ENCODE measurements around the gene CDH5. TPM values are rescaled to one million over a fixed set of nuclear protein-coding genes. Genes with fewer than 3 reads are reported as not detected.

The CDH5 gene
- polyA plus RNA-seq, 1 of the 3 experiments (the other 2 are of a cell fraction), result not detected

- TF ChIP-seq TCF12 (IDR thresholded peaks at IDR 0.05) (no peak; the same call in 1 of the 2 replicates), PBX3 (IDR thresholded peaks at IDR 0.05) (no peak), ELF1 (IDR thresholded peaks at IDR 0.05) (no peak), MEF2A (IDR thresholded peaks at IDR 0.05; ENCODE audit: borderline replicate concordance, low read depth) (no peak; the same call in 1 of the 2 replicates), FOXM1 (IDR thresholded peaks at IDR 0.05; ENCODE audit: low read depth) (no peak), SMC3 (IDR thresholded peaks at IDR 0.05; ENCODE audit: low read depth, low read length) (no peak), NFIC (IDR thresholded peaks at IDR 0.05; ENCODE audit: borderline replicate concordance) (no peak), FOSL2 (IDR thresholded peaks at IDR 0.05; ENCODE audit: borderline replicate concordance, low read depth) (peak; percentile 74; the same call in 1 of the 2 replicates), YY1 (IDR thresholded peaks at IDR 0.05; ENCODE audit: low read depth) (no peak), RXRA (IDR thresholded peaks at IDR 0.05; ENCODE audit: borderline replicate concordance, low read depth) (no peak; the same call in 1 of the 2 replicates)
Measured at GRCh38 chr16:66382966-66383299, 16.4 kb downstream of the CDH5 start (continued).

- CTCF ChIA-PET, result interaction anchor here (0.8 to 4.1 kb wide), 3 partner anchors 22 to 39 kb away, joined by 3 to 16 read pairs (median 7); no protein-coding TSS in a partner anchor
- POLR2A ChIA-PET, result interaction anchor here (0.6 kb wide), 1 partner anchor 231 kb away, joined by 3 read pairs; no protein-coding TSS in a partner anchor
- Histone ChIP-seq H3K9me3 (no peaks in the 10 kb centered on the region), H3K9ac (peak overlapping the region; percentile 12; the same call in 1 of the 2 replicates), H3K4me3 (ENCODE audit: low read depth in 2 of 2, low read length in 1 of 2) (no peak overlapping the region), H3K4me2 (no peak overlapping the region), H3K36me3 (replicated peaks in 1 of 2; ENCODE audit: control insufficient read depth in 1 of 2, insufficient read depth in 2 of 2, low read length in 1 of 2) (no peaks in the 10 kb centered on the region), H3K27me3 (ENCODE audit: insufficient read depth) (no peaks in the 10 kb centered on the region), H3K4me1 (ENCODE audit: control insufficient read depth in 1 of 2, insufficient read depth in 2 of 2, low read depth in 1 of 2, low read length in 1 of 2) (no peaks in the 10 kb centered on the region; a peak in 1 of 4 replicates), H2AFZ (ENCODE audit: low read depth) (no peak overlapping the region), H3K27ac (ENCODE audit: low read depth in 2 of 2, low read length in 1 of 2) (peak overlapping the region in 1 of 2 experiments; percentile 81; a peak in 2 of 4 replicates), H4K20me1 (ENCODE audit: insufficient read depth) (no peaks in the 10 kb centered on the region), H3K79me2 (ENCODE audit: insufficient read depth) (no peaks in the 10 kb centered on the region), H3K9me2 (no peaks in the 10 kb centered on the region), H3F3A (replicated peaks; ENCODE audit: insufficient read depth) (no peaks in the 10 kb centered on the region)
- no peak for DNase-seq
- TF ChIP-seq FOSL2 (IDR thresholded peaks at IDR 0.05; ENCODE audit: borderline replicate concordance, low read depth), result no peak
- no peak for TF ChIP-seq CHD2 (IDR thresholded peaks at IDR 0.05; ENCODE audit: low read length, partially characterized antibody)
- TF ChIP-seq SMC3 (IDR thresholded peaks at IDR 0.05; ENCODE audit: low read depth, low read length), result no peak
- TF ChIP-seq SIN3A (IDR thresholded peaks at IDR 0.05; ENCODE audit: borderline replicate concordance, low read depth, low read length), result no peak
- no peak for TF ChIP-seq EZH2phosphoT487 (IDR thresholded peaks at IDR 0.05; ENCODE audit: borderline replicate concordance, low read depth)
- TF ChIP-seq RAD21 (IDR thresholded peaks at IDR 0.05; ENCODE audit: low read length), result no peak
- TF ChIP-seq YY1 (IDR thresholded peaks at IDR 0.05; ENCODE audit: low read depth), result no peak
- no peak for TF ChIP-seq FOXM1 (IDR thresholded peaks at IDR 0.05; ENCODE audit: low read depth)
- no peak for TF ChIP-seq NRF1 (IDR thresholded peaks at IDR 0.05; ENCODE audit: low read depth, low read length)
- TF ChIP-seq ZBTB33 (IDR thresholded peaks at IDR 0.05; ENCODE audit: borderline replicate concordance, low read depth), result no peak
- no peak for TF ChIP-seq CTCF (IDR thresholded peaks at IDR 0.05)
- TF ChIP-seq USF2 (IDR thresholded peaks at IDR 0.05; ENCODE audit: borderline replicate concordance, low read depth, low read length), result no peak
- TF ChIP-seq RFX5 (IDR thresholded peaks at IDR 0.05; ENCODE audit: low read length), result no peak
- TF ChIP-seq USF1 (IDR thresholded peaks at IDR 0.05; ENCODE audit: borderline replicate concordance, low read depth), result no peak
- TF ChIP-seq IRF3 (IDR thresholded peaks at IDR 0.05; ENCODE audit: low read depth, low read length), result no peak
- TF ChIP-seq MXI1 (IDR thresholded peaks at IDR 0.05; ENCODE audit: low read depth, low read length), result no peak
- TF ChIP-seq TEAD4 (IDR thresholded peaks at IDR 0.05; ENCODE audit: borderline replicate concordance, insufficient read depth), result no peak
- WGBS (ENCODE audit: low lambda C conversion rate), result 92% methylated on average over 4 of the region's 4 CpGs
Measured at GRCh38 chr16:66383551-66383950, 17.1 kb downstream of the CDH5 start.
